Measurements from ENCODE around the gene GH2.
"Not testable (repeated sequence)": the region's sequence is repeated elsewhere in the genome, so short reads cannot be mapped to it uniquely, and the experiment has no call there.

GH2 gene

GRCh38 chr17:63903787-63904201, 22.1 kb upstream of the GH2 start:
- H3K4me1 ChIP-seq; intact Hi-C loops (cut with DNase I; ENCODE audit: low total_unique reads); DNase-seq: not testable (repeated sequence)

GRCh38 chr17:63901971-63902370, 20.2 kb upstream of the GH2 start:
- H3K36me3 ChIP-seq; intact Hi-C loops (cut with DNase I; ENCODE audit: low total_unique reads); H3K4me3 ChIP-seq; H3K4me1 ChIP-seq; H3K27me3 ChIP-seq; DNase-seq; H3K9me3 ChIP-seq; H3K27ac ChIP-seq: not testable (repeated sequence)

More at GRCh38 chr17:63903787-63904201, 22.1 kb upstream of the GH2 start:
- not testable (repeated sequence) for H3K27ac ChIP-seq, H3K27me3 ChIP-seq, H3K9me3 ChIP-seq, H3K36me3 ChIP-seq, H3K4me3 ChIP-seq
- peak in 1 of 2 experiments; percentile 29 for TF ChIP-seq CTCF (IDR thresholded peaks at IDR 0.05)

GRCh38 chr17:63898899-63899798, 17.4 kb upstream of the GH2 start:
- H3K27me3 ChIP-seq; H3K27ac ChIP-seq; H3K4me1 ChIP-seq; H3K4me3 ChIP-seq; DNase-seq; H3K9me3 ChIP-seq; H3K36me3 ChIP-seq; intact Hi-C loops (cut with DNase I; ENCODE audit: low total_unique reads): not testable (repeated sequence)

GRCh38 chr17:63896524-63897354, 15.0 kb upstream of the GH2 start, which contains the start of gene CSH1:
CSH1 (minus strand) TSS chr17:63896574; CDS start chr17:63896511, 63 bp downstream.
- H3K9me3 ChIP-seq; H3K27me3 ChIP-seq; H3K27ac ChIP-seq; H3K4me1 ChIP-seq; intact Hi-C loops (cut with DNase I; ENCODE audit: low total_unique reads); H3K36me3 ChIP-seq; DNase-seq; H3K4me3 ChIP-seq: not testable (repeated sequence)

GRCh38 chr17:63894821-63895220, 13.1 kb upstream of the GH2 start:
- H3K27me3 ChIP-seq; H3K9me3 ChIP-seq; H3K36me3 ChIP-seq; H3K4me3 ChIP-seq; DNase-seq; H3K27ac ChIP-seq; H3K4me1 ChIP-seq; intact Hi-C loops (cut with DNase I; ENCODE audit: low total_unique reads): not testable (repeated sequence)

- DNase-seq; intact Hi-C loops (cut with DNase I; ENCODE audit: low total_unique reads); H3K4me1 ChIP-seq: not testable (repeated sequence)
Measured at GRCh38 chr17:63894021-63894420, 12.3 kb upstream of the GH2 start.

GRCh38 chr17:63892316-63893037, 10.7 kb upstream of the GH2 start:
- intact Hi-C loops (cut with DNase I; ENCODE audit: low total_unique reads); DNase-seq; H3K36me3 ChIP-seq; H3K4me3 ChIP-seq; H3K27ac ChIP-seq; H3K27me3 ChIP-seq; H3K4me1 ChIP-seq; H3K9me3 ChIP-seq: not testable (repeated sequence)

More at GRCh38 chr17:63894021-63894420, 12.3 kb upstream of the GH2 start:
- not testable (repeated sequence) for H3K27me3 ChIP-seq, H3K36me3 ChIP-seq, H3K9me3 ChIP-seq, H3K4me3 ChIP-seq, H3K27ac ChIP-seq

- intact Hi-C loops (cut with DNase I; ENCODE audit: low total_unique reads); H3K27me3 ChIP-seq; H3K4me3 ChIP-seq; DNase-seq; H3K9me3 ChIP-seq; H3K4me1 ChIP-seq; H3K27ac ChIP-seq; H3K36me3 ChIP-seq: not testable (repeated sequence)
- peak; percentile 11 to 37 for TF ChIP-seq CTCF (IDR thresholded peaks at IDR 0.05)
Measured at GRCh38 chr17:63889026-63889848, 7.5 kb upstream of the GH2 start.

- DNase-seq, H3K27ac ChIP-seq: not testable (repeated sequence)
- H3K27me3 ChIP-seq: peaks cover 0 to 16% of the 10 kb centered on the region in 2 donors
Measured at GRCh38 chr17:63885119-63885518, 3.4 kb upstream of the GH2 start.

GRCh38 chr17:63882626-63883126, 932 bp upstream of the GH2 start:
- H3K4me1 ChIP-seq; H3K36me3 ChIP-seq; H3K27ac ChIP-seq; intact Hi-C loops (cut with DNase I; ENCODE audit: low total_unique reads); H3K4me3 ChIP-seq; DNase-seq; H3K9me3 ChIP-seq: not testable (repeated sequence)
- peaks cover 0 to 18% of the 10 kb centered on the region in 2 donors for H3K27me3 ChIP-seq

More at GRCh38 chr17:63885119-63885518, 3.4 kb upstream of the GH2 start:
- H3K9me3 ChIP-seq; H3K4me3 ChIP-seq; intact Hi-C loops (cut with DNase I; ENCODE audit: low total_unique reads); H3K4me1 ChIP-seq; H3K36me3 ChIP-seq: not testable (repeated sequence)
